HG03469 (cell line): ENCODE results near the gene TP53BP2.
"Not testable (repeated sequence)": the region's sequence is repeated elsewhere in the genome, so short reads cannot be mapped to it uniquely, and the experiment has no call there.

Source experiments
- ATAC-seq: cut with Tn5 transposase; IDR thresholded peaks from one replicate; pipeline ENCODE4 v1.9.1; 2021; ENCODE audit warnings: mild to moderate bottlenecking, moderate library complexity, moderate number of reproducible peaks; ENCODE audit not compliant: unreplicated experiment

The TP53BP2 gene, protein sequence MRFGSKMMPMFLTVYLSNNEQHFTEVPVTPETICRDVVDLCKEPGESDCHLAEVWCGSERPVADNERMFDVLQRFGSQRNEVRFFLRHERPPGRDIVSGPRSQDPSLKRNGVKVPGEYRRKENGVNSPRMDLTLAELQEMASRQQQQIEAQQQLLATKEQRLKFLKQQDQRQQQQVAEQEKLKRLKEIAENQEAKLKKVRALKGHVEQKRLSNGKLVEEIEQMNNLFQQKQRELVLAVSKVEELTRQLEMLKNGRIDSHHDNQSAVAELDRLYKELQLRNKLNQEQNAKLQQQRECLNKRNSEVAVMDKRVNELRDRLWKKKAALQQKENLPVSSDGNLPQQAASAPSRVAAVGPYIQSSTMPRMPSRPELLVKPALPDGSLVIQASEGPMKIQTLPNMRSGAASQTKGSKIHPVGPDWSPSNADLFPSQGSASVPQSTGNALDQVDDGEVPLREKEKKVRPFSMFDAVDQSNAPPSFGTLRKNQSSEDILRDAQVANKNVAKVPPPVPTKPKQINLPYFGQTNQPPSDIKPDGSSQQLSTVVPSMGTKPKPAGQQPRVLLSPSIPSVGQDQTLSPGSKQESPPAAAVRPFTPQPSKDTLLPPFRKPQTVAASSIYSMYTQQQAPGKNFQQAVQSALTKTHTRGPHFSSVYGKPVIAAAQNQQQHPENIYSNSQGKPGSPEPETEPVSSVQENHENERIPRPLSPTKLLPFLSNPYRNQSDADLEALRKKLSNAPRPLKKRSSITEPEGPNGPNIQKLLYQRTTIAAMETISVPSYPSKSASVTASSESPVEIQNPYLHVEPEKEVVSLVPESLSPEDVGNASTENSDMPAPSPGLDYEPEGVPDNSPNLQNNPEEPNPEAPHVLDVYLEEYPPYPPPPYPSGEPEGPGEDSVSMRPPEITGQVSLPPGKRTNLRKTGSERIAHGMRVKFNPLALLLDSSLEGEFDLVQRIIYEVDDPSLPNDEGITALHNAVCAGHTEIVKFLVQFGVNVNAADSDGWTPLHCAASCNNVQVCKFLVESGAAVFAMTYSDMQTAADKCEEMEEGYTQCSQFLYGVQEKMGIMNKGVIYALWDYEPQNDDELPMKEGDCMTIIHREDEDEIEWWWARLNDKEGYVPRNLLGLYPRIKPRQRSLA

DNA sequence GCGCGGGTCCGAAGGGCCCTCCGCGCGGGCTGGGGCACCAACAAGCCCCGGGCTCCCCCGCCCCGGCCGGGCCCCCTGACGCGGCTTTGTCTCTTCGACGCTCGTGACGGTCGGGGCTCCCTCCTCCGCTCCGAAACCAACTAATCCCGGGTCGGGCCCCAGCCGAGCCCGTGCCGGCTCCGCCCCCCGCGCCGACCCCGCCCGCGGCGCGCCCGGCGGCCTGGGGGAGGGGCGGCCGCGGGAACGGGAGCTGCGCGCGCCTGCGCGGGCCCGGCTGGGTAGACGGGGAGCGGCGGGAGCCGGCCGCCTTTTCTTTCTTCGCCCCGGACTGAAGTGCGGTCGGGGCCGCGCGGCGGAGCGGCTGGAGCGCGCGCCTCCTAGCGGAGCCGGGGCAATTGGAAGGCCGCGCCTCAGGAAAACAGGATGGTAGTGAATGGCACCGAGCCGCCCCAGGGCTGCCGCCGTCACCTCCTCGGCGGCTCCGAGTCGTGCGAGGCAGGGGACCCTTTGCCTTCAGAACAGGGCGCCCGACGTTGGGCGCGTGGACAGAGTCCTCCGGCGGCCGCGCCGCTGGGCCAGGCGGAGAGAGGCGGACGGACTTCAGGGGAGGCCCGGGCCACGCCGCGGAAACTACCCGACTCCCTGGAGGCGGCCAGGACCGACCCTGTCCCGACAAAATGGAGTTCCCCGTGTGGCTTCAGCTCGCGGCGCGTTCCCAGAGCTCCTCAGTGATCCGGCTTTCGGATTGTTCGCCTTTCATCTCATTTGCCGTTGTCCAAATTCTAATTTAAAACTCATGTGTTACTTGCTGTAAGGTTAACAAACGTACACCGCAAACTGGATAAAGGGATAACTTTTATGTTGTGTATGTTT lies at the start of gene TP53BP2:
TSS of gene TP53BP2 (minus strand) at position 138 of the 873 bp plus-strand sequence. CDS start 267 bp downstream, outside the sequence.
- peak; percentile 52 for ATAC-seq

DNA sequence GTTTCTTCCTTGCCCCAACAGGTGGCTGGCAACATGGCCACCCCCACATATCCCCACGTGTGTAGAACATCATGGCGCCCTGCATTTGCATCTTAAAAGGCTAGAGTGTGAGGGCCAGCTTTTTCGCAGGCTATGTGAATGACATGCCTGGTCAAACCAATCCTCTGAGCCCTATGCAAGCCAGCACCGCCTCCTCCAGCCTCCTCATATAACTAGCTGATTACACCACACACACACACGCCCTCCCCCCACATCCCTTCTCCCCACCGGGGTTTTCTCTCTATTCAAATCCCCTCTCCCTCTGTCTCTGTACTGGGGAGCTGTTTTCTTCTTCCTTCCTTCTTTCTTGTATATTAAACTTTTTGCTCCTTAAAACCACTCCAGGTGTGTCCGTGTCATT lies 44.7 kb upstream of the TP53BP2 start:
- ATAC-seq: not testable (repeated sequence)

DNA sequence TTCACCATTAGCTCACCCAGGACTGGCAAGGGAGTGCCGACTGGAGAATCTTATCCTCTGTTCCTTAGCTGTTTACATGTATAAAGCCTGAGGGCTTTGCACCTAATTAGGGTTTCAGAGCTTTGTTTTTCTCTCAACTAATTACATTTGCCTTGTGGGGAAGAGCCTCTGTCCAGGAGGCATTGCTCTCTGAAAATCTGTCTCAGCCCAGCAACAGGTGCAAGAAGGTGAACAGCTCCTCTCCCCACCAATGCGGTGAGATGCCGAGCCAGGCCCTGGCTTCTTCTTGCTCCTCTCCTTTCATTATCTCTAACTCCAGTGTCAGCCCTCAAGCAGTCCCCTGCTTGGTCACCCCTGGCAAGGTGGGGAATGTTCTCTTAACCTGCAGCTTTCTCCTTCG lies 43.6 kb upstream of the TP53BP2 start:
- ATAC-seq: not testable (repeated sequence)

DNA sequence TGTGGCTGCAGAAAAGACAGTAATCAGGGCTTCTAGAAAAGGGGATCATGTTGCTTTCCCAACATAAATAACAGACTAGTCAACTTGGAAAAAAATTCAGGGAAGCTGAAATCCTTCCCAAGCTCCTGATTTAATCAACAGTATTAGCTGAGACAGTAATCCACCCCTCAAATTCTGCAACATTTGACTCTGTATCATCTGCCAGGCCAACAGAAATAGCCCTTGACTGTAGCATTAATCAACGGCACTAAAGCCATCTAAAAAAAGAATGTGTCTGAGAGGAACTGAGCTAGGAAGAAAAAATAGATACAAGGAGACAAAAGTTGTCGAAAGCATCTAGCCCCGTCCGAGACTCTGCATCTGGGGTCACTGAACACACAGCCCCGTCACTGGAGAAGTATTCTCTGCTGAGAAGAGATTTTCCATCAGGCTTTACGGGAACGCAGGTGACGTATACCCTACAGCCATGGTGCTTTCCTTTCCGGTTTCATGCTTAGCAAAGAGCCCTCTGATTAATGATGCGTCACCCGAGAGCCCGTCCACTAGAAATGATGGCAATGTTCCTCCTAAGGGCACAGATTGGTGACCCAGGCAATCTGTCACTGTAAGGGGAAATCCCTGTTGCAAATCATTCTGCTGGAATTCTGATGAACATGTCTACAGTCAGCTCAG lies 42.1 kb upstream of the TP53BP2 start:
- ATAC-seq: no peak

DNA sequence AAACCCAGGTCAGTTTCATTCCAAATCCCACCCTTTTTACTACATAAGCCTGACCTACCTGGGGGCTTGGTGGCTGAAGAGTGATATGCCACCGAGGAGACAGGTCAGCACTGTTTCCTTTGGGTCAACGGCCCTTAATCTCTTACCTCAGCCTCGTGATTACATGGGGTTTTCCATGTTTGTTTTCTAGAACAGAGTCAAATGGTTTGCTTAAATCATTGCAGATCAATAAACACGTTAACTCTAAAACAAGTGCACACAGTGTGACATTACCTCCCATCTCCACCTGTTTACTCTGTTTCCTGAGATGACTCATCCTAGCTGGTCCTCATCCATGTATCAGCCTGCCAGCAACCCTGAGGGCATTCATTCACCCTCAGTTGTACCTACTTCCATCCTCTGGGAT lies 40.8 kb upstream of the TP53BP2 start:
- no peak for ATAC-seq

DNA sequence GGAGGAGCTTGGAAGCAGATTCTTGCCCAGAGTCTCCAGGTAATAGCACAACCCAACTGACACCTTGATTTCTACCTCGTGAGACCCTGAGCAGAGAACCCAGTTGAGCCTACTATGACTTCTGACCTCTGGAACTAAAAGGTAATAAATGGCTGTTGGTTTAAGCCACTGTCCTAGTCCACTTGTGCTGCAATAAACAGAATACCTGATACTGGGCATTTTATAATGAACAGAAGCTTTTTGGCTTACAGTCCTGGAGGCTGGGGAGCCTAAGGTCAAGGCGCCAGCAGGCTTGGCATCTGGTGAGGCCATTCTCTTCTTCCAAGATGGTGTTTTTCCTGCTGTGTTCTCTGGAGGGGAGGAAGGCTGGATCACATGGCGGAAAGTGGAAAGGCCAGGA lies 39.9 kb upstream of the TP53BP2 start:
- no peak for ATAC-seq

DNA sequence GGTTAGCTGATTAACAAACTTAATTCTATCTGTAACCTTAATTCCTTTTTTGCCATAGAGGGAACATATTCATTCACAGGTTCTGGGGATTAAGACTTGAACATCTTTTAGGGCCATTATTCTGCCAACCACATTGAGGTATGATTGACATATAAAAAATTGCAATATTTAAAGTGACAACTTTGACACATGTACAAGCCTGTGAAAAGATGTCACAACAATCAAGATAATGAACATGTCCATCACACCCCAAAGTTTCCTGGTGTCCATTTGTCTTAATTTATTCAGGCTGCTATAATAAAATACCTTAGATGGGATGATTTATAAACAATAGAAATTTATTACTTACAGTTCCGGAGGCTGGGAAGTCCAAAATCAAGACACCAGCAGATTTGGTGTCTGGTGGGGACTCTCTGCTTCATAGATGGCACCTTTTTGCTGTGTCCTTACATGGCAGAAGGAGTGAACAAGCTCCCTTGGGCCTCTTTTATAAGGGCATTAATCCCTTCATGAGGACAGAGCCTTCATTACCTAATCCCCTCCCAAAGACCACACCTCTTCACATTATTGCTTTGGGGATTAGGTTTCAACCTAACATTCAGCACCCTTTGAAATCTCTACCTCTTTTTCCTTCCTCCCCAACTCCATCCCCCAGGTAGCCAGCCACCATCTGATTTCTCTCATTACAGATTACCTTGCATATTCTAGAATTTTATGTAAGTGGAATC lies 33.0 kb upstream of the TP53BP2 start:
- ATAC-seq: no peak

DNA sequence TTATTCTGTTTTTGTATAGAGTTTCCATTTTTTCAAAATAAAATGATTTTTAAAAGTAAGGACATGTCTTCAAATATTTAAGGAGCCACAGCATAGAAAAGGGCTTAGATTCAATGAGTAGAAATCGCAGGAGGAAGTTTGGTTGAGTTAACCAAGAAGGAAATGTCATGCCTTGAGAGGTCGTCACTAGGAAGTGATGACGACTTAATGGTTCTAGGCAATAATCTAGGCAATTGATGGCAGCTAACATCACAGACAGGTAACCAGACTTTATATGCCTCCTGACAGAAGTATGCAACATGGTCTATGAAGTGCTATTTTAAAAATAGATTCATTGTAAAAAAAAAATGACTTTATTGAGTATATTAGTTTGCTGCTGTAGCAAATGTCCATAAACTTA lies 32.1 kb upstream of the TP53BP2 start:
- no peak for ATAC-seq

DNA sequence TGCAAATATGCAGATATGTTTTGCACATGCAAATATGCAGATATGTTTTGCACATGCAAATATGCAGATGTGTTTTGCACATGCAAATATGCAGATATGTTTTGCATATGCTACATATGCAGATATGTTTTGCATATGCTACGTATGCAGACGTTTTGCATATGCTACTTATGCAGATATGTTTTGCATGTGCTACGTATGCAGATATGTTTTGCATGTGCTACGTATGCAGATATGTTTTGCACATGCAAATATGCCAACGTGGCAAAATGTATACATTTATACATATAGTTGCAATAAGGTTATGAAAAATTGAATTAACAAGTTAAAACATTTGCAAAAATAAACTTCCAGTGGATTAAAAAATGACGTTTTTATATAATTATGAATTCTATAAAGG lies 30.8 kb upstream of the TP53BP2 start:
- ATAC-seq: no peak

DNA sequence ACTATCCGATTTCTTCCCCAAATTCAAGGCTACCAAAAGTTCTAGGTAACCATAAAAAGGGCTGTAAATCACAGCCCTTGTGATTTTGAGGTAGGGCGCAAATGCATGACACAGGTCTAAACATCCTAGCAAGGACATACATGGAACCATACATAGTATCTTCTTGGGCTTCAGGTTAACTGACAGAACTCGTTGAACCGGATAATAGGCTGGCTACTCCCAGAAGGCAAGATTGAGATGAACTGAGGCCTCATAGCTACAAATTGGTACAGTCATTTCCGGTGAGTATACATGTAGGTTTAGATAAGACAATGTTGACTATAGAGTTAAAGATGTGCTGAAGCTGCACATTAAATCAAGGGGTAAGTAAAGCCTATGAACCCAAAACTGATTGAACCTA lies 27.3 kb upstream of the TP53BP2 start:
- ATAC-seq: no peak

DNA sequence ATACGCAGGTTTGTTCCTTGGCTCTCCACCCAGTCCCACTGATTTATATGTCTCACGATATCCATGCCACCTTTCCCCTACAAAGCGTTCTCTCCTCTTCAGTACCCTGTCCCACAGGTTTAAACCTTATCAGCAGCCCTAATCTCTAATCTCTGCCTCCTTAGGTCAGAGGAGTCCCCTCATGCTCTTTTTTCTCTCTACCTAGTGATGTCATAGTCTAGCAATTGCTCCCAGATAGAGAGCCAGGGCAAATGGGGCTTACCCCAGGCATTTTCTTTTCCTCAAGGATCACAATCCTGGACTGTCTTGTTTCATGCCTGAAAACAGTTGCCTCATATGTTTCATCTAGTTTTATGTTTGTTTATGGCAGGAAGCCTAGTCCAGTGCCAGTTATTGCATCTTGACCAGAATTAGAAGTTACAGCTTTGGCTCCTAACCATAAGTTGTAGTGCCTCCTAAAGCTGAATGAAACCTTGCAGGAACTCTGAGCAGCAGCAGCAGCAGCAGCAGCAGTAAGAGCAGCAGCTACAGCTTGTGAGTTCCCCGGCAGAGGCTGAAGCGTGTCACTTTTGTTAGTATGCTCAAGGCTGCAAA lies 26.7 kb upstream of the TP53BP2 start:
- no peak for ATAC-seq

DNA sequence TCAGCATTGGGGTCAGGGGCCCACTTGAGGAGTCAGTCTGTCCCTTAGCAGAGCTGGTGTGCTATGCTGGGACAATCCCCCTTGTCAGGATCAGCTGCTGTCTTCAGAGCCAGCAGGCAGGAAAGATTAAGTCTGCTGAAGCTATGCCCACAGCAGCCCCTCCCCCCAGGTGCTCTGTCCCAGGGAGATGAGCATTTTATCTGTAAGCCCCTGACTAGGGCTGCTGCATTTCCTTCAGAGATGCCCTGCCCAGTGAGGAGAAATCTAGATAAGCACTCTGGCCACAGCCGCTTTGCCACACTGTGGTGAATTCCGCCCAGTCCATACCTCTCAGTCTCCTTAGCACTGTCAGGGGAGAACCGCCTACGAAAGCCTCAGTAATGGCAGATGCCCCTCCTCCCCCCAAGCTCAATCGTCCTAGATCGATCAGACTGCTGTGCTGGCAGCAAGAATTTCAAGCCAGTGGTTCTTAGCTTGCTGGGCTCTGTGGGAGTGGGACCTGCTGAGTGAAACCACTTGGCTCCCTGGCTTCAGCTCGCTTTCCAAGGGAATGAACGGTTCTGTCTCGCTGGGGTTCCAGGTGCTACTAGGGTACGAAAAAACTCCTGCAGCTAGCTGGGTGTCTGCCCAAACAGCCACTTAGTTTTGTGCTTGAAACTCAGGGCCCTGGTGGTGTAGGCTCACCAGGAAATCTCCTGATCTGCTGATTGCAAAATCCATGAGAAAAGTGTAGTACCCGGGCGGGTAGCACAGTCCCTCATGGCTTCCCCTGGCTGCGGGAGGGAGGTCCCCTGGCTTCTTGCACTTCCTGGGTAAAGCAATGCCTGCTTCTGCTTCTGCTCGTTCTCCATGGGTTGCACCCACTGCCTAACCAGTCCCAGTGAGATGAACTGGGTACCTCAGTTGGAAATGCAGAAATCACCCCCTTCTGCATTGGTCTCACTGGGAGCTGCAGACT lies 25.1 kb upstream of the TP53BP2 start:
- ATAC-seq: no peak

DNA sequence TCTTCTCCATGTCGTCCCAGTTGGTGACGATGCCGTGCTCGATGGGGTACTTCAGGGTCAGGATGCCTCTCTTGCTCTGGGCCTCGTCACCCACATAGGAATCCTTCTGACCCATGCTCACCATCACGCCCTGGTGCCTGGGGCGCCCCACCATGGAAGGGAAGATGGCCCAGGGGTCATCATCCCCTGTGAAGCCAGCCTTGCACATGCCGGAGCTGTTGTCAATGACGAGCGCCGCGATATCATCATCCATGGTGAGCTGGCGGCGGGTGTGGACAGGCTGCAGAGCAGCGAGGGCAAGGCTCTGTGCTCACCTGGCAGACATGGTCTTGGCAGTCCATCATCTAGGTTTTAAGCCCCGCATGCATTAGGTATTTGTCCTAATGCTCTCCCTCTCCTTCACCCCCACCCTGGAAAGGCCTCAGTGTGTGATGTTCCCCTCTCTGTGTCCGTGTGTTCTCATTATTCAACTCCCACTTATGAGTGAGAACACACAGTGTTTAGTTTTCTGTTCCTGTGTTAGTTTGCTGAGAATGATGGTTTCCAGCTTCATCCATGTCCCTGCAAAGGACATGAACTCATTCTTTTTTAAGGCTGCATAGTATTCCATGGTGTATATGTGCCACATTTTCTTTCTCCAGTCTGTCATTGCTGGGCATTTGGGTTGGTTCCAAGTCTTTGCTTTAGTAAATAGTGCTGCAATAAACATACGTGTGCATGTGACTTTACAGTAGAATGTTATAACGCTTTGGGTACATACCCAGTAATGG lies 19.0 kb upstream of the TP53BP2 start:
- not testable (repeated sequence) for ATAC-seq

DNA sequence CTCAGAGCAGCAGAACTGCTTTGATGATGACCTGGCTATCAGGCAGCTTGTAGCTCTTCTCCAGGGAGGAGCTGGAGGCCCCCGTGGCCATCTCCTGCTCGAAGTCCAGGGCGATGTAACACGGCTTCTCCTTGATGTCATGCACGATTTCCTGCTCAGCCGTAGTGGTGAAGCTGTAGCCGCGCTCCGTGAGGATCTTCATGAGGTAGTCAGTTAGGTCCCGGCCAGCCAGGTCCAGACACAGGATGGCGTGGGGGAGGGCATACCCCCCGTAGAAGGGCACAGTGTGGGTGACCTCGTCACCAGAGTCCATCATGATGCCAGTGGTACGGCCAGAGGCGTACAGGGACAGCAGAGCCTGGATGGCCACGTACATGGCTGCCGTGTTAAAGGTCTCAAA lies 18.3 kb upstream of the TP53BP2 start:
- ATAC-seq: no peak

DNA sequence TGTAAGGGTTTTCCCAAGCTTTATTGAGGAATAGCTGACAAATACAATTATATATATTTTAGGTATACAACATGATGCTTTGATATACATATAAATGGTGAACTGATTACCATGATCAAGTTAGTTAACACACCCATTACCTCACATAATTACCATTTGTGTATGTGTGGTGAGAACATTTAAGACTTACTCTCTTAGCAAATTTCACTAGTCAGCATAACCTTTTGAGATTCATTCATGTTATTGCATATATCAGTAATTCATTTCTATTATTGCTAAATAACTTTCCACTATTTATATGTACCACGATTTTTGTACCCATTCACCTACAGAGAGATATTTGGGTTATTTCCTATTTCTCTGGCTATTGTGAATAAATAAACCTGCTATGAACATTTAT lies 16.2 kb upstream of the TP53BP2 start:
- no peak for ATAC-seq

DNA sequence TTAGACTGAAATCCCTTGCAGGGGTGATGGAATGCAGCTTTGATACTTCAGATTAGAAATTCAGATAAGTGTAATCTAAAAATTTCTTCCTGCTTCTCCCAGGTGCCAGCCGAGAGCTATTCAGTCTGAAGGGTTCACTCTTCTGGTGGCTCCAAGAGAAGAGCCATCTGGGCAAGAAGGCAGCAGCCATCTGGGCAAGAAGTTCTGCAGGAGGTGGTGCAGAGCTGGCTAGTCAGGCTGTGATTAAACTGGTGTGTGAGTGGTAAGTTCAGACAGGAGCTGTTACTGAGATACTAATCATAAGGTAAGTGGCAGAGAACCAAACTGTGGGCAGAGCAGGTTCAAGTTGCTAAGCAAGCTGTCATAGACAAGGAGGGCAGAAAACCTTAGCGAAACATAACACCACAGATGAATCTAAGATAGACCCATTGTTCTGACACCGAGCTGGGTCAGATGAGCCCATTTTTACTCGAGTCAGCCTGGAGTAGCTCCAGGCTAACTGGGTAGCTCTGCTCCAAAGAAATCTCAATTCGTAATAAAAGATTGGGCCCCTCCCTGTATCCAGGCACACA lies 14.4 kb upstream of the TP53BP2 start:
- no peak for ATAC-seq

DNA sequence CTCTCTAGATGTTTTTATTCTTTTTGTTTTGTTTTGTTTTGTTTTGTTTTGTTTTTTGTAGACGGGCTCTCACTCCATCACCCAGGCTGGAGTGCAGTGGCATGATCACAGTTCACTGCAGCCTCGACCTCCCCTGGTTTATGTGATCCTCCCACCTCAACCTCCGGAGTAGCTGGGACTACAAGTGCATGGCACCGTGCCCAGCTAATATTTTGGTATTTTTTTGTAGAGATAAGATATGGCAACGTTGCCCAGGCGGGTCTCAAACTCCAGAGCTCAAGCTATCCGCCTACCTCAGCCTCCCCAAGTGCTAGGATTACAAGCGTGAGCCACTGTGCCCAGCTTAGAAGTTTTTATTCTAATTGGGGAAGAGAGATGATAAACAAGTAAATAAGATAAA lies 13.3 kb upstream of the TP53BP2 start:
- no peak for ATAC-seq
